H9 (cell line): ENCODE data around the gene TMA7. TPM values are rescaled to one million over a fixed set of nuclear protein-coding genes. Genes with fewer than 3 reads are reported as not detected.
A peak's percentile ranks its signal among the peaks of the same experiment; 100 is the strongest.

Experiments
- DNase-seq: peaks from one replicate; pipeline ENCODE4 v3.0.0-alpha.2; 2017
- H2AFZ ChIP-seq: one replicate; pipeline ENCODE4 v1.6.1; 2013; ENCODE audit warnings: mild to moderate bottlenecking, low read length, control low read depth, moderate library complexity
- H2AK5ac ChIP-seq: 2 replicates; pipeline ENCODE4 v1.6.1; 2013; ENCODE audit warnings: low read length, control low read depth, mixed read lengths; ENCODE audit not compliant: insufficient read length
- H2BK120ac ChIP-seq: one replicate; pipeline ENCODE4 v1.6.1; 2013; ENCODE audit warnings: low read depth, mild to moderate bottlenecking, low read length, control low read depth, inconsistent platforms; ENCODE audit not compliant: poor library complexity, severe bottlenecking
- H2BK12ac ChIP-seq: 2 replicates; pipeline ENCODE4 v1.6.1; 2013; ENCODE audit warnings: low read length, control low read depth, mixed read lengths, low read depth; ENCODE audit not compliant: insufficient read length
- H2BK15ac ChIP-seq: 2 replicates; pipeline ENCODE4 v1.6.1; 2013; ENCODE audit warnings: low read depth, low read length, control low read depth
- H2BK20ac ChIP-seq: one replicate; pipeline ENCODE4 v1.6.1; 2013; ENCODE audit warnings: low read depth, mild to moderate bottlenecking, low read length, control low read depth, inconsistent platforms; ENCODE audit not compliant: poor library complexity, severe bottlenecking
- H2BK5ac ChIP-seq: 2 replicates; pipeline ENCODE4 v1.6.1; 2013; ENCODE audit warnings: low read length, control low read depth, mixed read lengths; ENCODE audit not compliant: insufficient read length
- H3K14ac ChIP-seq: 2 replicates; pipeline ENCODE4 v1.6.1; 2013; ENCODE audit warnings: low read length, control low read depth; ENCODE audit not compliant: insufficient read depth
- H3K18ac ChIP-seq: 2 replicates; pipeline ENCODE4 v1.6.1; 2013; ENCODE audit warnings: low read depth, mild to moderate bottlenecking, mixed read lengths, low read length, control low read depth; ENCODE audit not compliant: insufficient read length
- H3K23ac ChIP-seq: 2 replicates; pipeline ENCODE4 v1.6.1; 2013; ENCODE audit warnings: low read length, control low read depth, mixed read lengths, low read depth; ENCODE audit not compliant: insufficient read length
- H3K23me2 ChIP-seq: 2 replicates; pipeline ENCODE4 v1.6.1; 2013; ENCODE audit warnings: low read depth, mild to moderate bottlenecking, mixed read lengths, low read length, control low read depth; ENCODE audit not compliant: insufficient read length, poor library complexity, severe bottlenecking
- H3K27ac ChIP-seq: 2 replicates; pipeline ENCODE4 v1.5.1; 2013; ENCODE audit warnings: low read length, control low read depth, mixed read lengths, low read depth; ENCODE audit not compliant: insufficient read length
- H3K27me3 ChIP-seq: 2 replicates; pipeline ENCODE4 v1.6.1; 2013; ENCODE audit warnings: low read length, control low read depth, inconsistent platforms; ENCODE audit not compliant: insufficient read depth
- H3K4ac ChIP-seq: 2 replicates; pipeline ENCODE4 v1.6.1; 2013; ENCODE audit warnings: low read depth, mild to moderate bottlenecking, control low read depth, inconsistent platforms, low read length, moderate library complexity
- H3K4me1 ChIP-seq: 2 replicates; pipeline ENCODE4 v1.6.1; 2013; ENCODE audit warnings: low read length, control low read depth, inconsistent platforms; ENCODE audit not compliant: insufficient read depth
- H3K4me2 ChIP-seq: 2 replicates; pipeline ENCODE4 v1.6.1; 2013; ENCODE audit warnings: low read length, control low read depth, mixed read lengths; ENCODE audit not compliant: insufficient read length, insufficient read depth
- H3K56ac ChIP-seq: 2 replicates; pipeline ENCODE4 v1.6.1; 2013; ENCODE audit warnings: low read depth, mild to moderate bottlenecking, mixed read lengths, low read length, control low read depth; ENCODE audit not compliant: insufficient read length
- H3K79me1 ChIP-seq: 2 replicates; pipeline ENCODE4 v1.6.1; 2013; ENCODE audit warnings: low read depth, mild to moderate bottlenecking, moderate library complexity, low read length, control low read depth, inconsistent platforms; ENCODE audit not compliant: insufficient read depth, poor library complexity, severe bottlenecking
- H3K79me2 ChIP-seq: 2 replicates; pipeline ENCODE4 v1.6.1; 2013; ENCODE audit warnings: low read length, control low read depth, inconsistent platforms; ENCODE audit not compliant: insufficient read depth
- H3K9ac ChIP-seq: 2 replicates; pipeline ENCODE4 v1.6.1; 2013; ENCODE audit warnings: low read length, control low read depth, mixed read lengths; ENCODE audit not compliant: insufficient read length; ENCODE audit errors: extremely low read depth
- H3K9me3 ChIP-seq: one replicate; pipeline ENCODE4 v1.6.1; 2013; ENCODE audit warnings: low read depth, low read length, inconsistent platforms; ENCODE audit not compliant: control insufficient read depth
- H3T11ph ChIP-seq: one replicate; pipeline ENCODE4 v1.6.1; 2013; ENCODE audit warnings: mild to moderate bottlenecking, low read length, control low read depth, inconsistent platforms
- H4K20me1 ChIP-seq: one replicate; pipeline ENCODE4 v1.6.1; 2013; ENCODE audit not compliant: control insufficient read depth, insufficient read length, insufficient read depth
- H4K5ac ChIP-seq: 2 replicates; pipeline ENCODE4 v1.6.1; 2013; ENCODE audit warnings: low read depth, mild to moderate bottlenecking, mixed read lengths, low read length, control low read depth; ENCODE audit not compliant: insufficient read length
- H4K8ac ChIP-seq: replicated peaks from 2 replicates; pipeline ENCODE4 v1.6.1; 2013; ENCODE audit warnings: low read length, control low read depth, mixed read lengths, low read depth; ENCODE audit not compliant: insufficient read length
- H4K91ac ChIP-seq: 2 replicates; pipeline ENCODE4 v1.6.1; 2013; ENCODE audit warnings: low read depth, mild to moderate bottlenecking, moderate library complexity, mixed read lengths, low read length, control low read depth; ENCODE audit not compliant: insufficient read length
- H3K27ac Mint-ChIP-seq, 3 experiments: 2 replicates in 2 of 3; 3 replicates in 1 of 3; pipeline ENCODE4 v1.8.0; 2020 to 2021; ENCODE audit warnings: mixed read lengths in 3 of 3, mild to moderate bottlenecking in 1 of 3, moderate library complexity in 1 of 3
- H3K27me3 Mint-ChIP-seq: 2 replicates; pipeline ENCODE4 v1.8.0; 2021; ENCODE audit warnings: low read depth, mild to moderate bottlenecking, moderate library complexity, mixed read lengths
- H3K36me3 Mint-ChIP-seq, 3 experiments: 2 replicates in 2 of 3; 3 replicates in 1 of 3; pipeline ENCODE4 v1.8.0; 2020 to 2021; ENCODE audit warnings: low read depth in 3 of 3, mixed read lengths in 3 of 3; ENCODE audit not compliant: insufficient read depth in 1 of 3
- H3K4me1 Mint-ChIP-seq, 2 experiments: 2 replicates each; pipeline ENCODE4 v1.8.0; 2020; ENCODE audit warnings: mixed read lengths in 2 of 2
- H3K4me3 Mint-ChIP-seq, 2 experiments: 2 replicates in 1 of 2; 3 replicates in 1 of 2; pipeline ENCODE4 v1.8.0; 2020 to 2021; ENCODE audit warnings: mild to moderate bottlenecking in 2 of 2, mixed read lengths in 2 of 2, moderate library complexity in 1 of 2
- H3K9me3 Mint-ChIP-seq, 2 experiments: 2 replicates in 1 of 2; 3 replicates in 1 of 2; pipeline ENCODE4 v1.8.0; 2020; ENCODE audit warnings: mild to moderate bottlenecking in 2 of 2, mixed read lengths in 2 of 2, moderate library complexity in 1 of 2
- WGBS: extraction: QIAGEN DNeasy Blood & Tissue Kit; methylation state at CpG from one replicate; pipeline ENCODE4 v1.1.7; 2013; ENCODE audit warnings: missing lambda C conversion rate, low lambda C conversion rate, mixed read lengths; ENCODE audit not compliant: insufficient read length; ENCODE audit errors: extremely low coverage; 5-methylcytosine and 5-hydroxymethylcytosine counted together
- total RNA-seq: library from RNA; stranded (reverse); gene quantifications from 2 replicates; pipeline ENCODE4 v1.2.1, GENCODE V29; 2021
- TF ChIP-seq, protein P1 (sequence below): fragments of 200-600 bp; sonication (generic); conservative IDR thresholded peaks from 3 replicates; pipeline ENCODE4 v1.8.0; 2021; ENCODE audit warnings: antibody characterized with exemption, mild to moderate bottlenecking

Gene TMA7
- total RNA-seq, 1 experiment from 2014 or later, result 305 TPM

- H3K23ac ChIP-seq, result no peak overlapping the region
- H2AK5ac ChIP-seq, result no peak overlapping the region
- no peak overlapping the region for H4K5ac ChIP-seq
- no peak overlapping the region for H3K9ac ChIP-seq
- no peak overlapping the region for H3K56ac ChIP-seq
- no peak overlapping the region for H3K18ac ChIP-seq
- TF ChIP-seq, protein P1, sequence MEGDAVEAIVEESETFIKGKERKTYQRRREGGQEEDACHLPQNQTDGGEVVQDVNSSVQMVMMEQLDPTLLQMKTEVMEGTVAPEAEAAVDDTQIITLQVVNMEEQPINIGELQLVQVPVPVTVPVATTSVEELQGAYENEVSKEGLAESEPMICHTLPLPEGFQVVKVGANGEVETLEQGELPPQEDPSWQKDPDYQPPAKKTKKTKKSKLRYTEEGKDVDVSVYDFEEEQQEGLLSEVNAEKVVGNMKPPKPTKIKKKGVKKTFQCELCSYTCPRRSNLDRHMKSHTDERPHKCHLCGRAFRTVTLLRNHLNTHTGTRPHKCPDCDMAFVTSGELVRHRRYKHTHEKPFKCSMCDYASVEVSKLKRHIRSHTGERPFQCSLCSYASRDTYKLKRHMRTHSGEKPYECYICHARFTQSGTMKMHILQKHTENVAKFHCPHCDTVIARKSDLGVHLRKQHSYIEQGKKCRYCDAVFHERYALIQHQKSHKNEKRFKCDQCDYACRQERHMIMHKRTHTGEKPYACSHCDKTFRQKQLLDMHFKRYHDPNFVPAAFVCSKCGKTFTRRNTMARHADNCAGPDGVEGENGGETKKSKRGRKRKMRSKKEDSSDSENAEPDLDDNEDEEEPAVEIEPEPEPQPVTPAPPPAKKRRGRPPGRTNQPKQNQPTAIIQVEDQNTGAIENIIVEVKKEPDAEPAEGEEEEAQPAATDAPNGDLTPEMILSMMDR, result no peak
- no peaks in the 10 kb centered on the region for H3K27me3 ChIP-seq
- H3K79me2 ChIP-seq, result peaks cover 35% of the 10 kb centered on the region; the same call in 1 of the 2 replicates
- no peaks in the 10 kb centered on the region for H4K20me1 ChIP-seq
- H3K14ac ChIP-seq, result no peak overlapping the region; the same call in 1 of the 2 replicates
- no peaks in the 10 kb centered on the region for H3K79me1 ChIP-seq
- H2BK5ac ChIP-seq, result no peak overlapping the region
- no peak overlapping the region for H3K4me2 ChIP-seq
- no peak overlapping the region for H2BK15ac ChIP-seq
- H3K27me3 Mint-ChIP-seq, result no peaks in the 10 kb centered on the region
- H3K4me1 Mint-ChIP-seq, result peaks cover 42 to 48% of the 10 kb centered on the region in 2 experiments
- no CpG with 5 or more reads among the region's 11 CpGs for WGBS
- no peak overlapping the region for H4K8ac ChIP-seq
- no peaks in the 10 kb centered on the region for H3K9me3 ChIP-seq
- H4K91ac ChIP-seq, result no peak overlapping the region
- DNase-seq, result no peak
- no peaks in the 10 kb centered on the region for H3K9me3 Mint-ChIP-seq
- no peak overlapping the region for H3K4ac ChIP-seq
- peaks cover 13% of the 10 kb centered on the region; the same call in 1 of the 2 replicates for H3K4me1 ChIP-seq
- no peak overlapping the region for H3T11ph ChIP-seq
- H2BK12ac ChIP-seq, result no peak overlapping the region
- no peak overlapping the region for H3K27ac ChIP-seq
- H2AFZ ChIP-seq, result no peak overlapping the region
- peak overlapping the region in 1 of 2 experiments; percentile 15; a peak in 1 of 5 replicates for H3K4me3 Mint-ChIP-seq
- no peak overlapping the region for H3K27ac Mint-ChIP-seq
- no peak overlapping the region for H2BK120ac ChIP-seq
- H3K36me3 Mint-ChIP-seq, result peaks cover 10 to 35% (median 29%) of the 10 kb centered on the region in 3 experiments; a peak in 6 of 7 replicates
- peaks cover 13% of the 10 kb centered on the region for H3K23me2 ChIP-seq
- no peak overlapping the region for H2BK20ac ChIP-seq
Observed at GRCh38 chr3:48426401-48426909, 13.6 kb upstream of the TMA7 start.
